NOMO-1 treated with DMSO at 0.1 percent for 48 hours (cell line): ENCODE measurements around the gene TECPR1.

Experiments used
- DNase-seq: peaks from one replicate; lab custom pipeline; 2025; ENCODE audit not compliant: unreplicated experiment; lab: John Stamatoyannopoulos, UW

The TECPR1 gene

GRCh38 chr7:98165827-98166667 is 86.0 kb downstream of the TECPR1 start:
- DNase-seq: peak; percentile 30
